Head of caudate nucleus (tissue), 42 donors: ENCODE results near the gene EXOC3L4.

Source experiments
- DNase-seq, 42 donors: peaks; one replicate each; pipeline versions ENCODE4 v3.0.0 to v3.0.0-alpha.2; 2020 to 2021; ENCODE audit warnings: mixed read lengths in 7 of 42
- intact Hi-C: fragments of 100-400 bp; cut with DNase I; formaldehyde crosslinking; loops from one replicate; pipeline ENCODE4 v1.15.0; 2022

EXOC3L4 gene

GRCh38 chr14:103125098-103126070 lies 30.9 kb downstream of the EXOC3L4 start:
- intact Hi-C loops = no loop called here

GRCh38 chr14:103126088-103126872 lies 31.8 kb downstream of the EXOC3L4 start:
- no peak for DNase-seq
- intact Hi-C loops = no loop called here

More at GRCh38 chr14:103125098-103126070, 30.9 kb downstream of the EXOC3L4 start:
- DNase-seq = no peak

GRCh38 chr14:103126873-103127304 lies 32.4 kb downstream of the EXOC3L4 start:
- intact Hi-C loops = no loop called here
- DNase-seq = peak in 36 of 42 donors; percentile 23 to 81 (median 62)

- intact Hi-C loops = no loop called here
- DNase-seq = peak in 15 of 42 donors; percentile 30 to 64 (median 49)
These were observed 32.8 kb downstream of the EXOC3L4 start for GRCh38 chr14:103127356-103127755.

- no peak for DNase-seq
- intact Hi-C loops = no loop called here
These were observed 33.5 kb downstream of the EXOC3L4 start for GRCh38 chr14:103127861-103128598.

- DNase-seq = peak in 30 of 42 donors; percentile 15 to 80 (median 54)
- intact Hi-C loops = no loop called here
These were observed 34.2 kb downstream of the EXOC3L4 start for GRCh38 chr14:103128631-103129300.

- intact Hi-C loops = no loop called here
- DNase-seq = no peak
These were observed 34.9 kb downstream of the EXOC3L4 start for GRCh38 chr14:103129301-103130016.

GRCh38 chr14:103130017-103130764 lies 35.7 kb downstream of the EXOC3L4 start:
- intact Hi-C loops = no loop called here
- no peak for DNase-seq

- no peak for DNase-seq
- intact Hi-C loops = no loop called here
These were observed 36.4 kb downstream of the EXOC3L4 start for GRCh38 chr14:103130965-103131364.

GRCh38 chr14:103131580-103131979 lies 37.1 kb downstream of the EXOC3L4 start:
- no peak for DNase-seq
- intact Hi-C loops = no loop called here

- intact Hi-C loops = no loop called here
- DNase-seq = no peak
These were observed 38.1 kb downstream of the EXOC3L4 start for GRCh38 chr14:103132381-103133209.

GRCh38 chr14:103133210-103134140 lies 39.0 kb downstream of the EXOC3L4 start:
- DNase-seq = no peak
- intact Hi-C loops = no loop called here

GRCh38 chr14:103134405-103134804 lies 39.9 kb downstream of the EXOC3L4 start:
- no peak for DNase-seq
- intact Hi-C loops = no loop called here

- intact Hi-C loops = no loop called here
- no peak for DNase-seq
These were observed 40.4 kb downstream of the EXOC3L4 start for GRCh38 chr14:103134919-103135318.
